Activated CD8-positive, alpha-beta memory T cell treated with anti-CD3 and anti-CD28 coated beads for 4 hours (primary cell): ENCODE measurements around the gene AP1AR.
"Not testable (repeated sequence)": the region's sequence is repeated elsewhere in the genome, so short reads cannot be mapped to it uniquely, and the experiment has no call there.

Source experiments
- DNase-seq, 2 donors: peaks; one replicate each; pipeline ENCODE4 v3.0.0-alpha.2; 2020; ENCODE audit warnings: low read depth in 2 of 2

AP1AR gene

DNA sequence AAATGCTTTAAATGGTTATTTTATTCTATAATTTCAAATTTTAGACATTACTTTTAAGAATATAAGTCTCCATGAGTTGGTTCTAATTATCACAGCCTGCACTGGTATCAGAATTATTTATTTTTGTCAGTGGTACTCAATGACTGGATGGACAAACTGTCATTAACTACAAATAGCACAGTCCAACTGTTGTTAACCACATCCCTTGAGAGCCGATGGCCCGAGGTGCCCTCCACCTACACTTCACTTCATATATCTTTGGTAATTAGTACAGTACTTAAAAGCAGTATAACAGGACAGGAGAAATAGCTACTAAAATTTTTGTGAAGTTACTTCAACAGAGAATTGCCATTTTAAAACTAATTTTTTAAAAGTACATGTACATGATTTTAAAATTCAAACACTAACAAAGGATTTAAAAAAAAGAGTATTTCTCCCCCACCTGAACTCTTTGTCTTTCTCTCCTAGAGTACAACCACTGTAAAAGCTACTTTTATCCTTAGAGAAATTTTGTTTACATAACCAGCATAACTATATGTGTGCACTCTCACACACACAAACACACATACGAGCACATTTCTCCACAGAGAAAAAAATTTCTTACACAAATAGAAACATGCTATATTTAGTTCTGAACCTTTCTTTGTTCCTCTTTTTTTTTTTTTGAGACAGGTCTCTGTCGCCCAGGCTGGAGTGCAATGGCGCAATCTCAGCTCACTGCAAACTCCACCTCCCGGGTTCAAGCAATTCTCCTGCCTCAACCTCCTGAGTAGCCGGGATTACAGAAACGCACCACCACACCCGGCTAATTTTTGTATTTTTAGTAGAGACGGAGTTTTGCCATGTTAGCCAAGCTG lies 47.7 kb downstream of the AP1AR start:
- no peak for DNase-seq

DNA sequence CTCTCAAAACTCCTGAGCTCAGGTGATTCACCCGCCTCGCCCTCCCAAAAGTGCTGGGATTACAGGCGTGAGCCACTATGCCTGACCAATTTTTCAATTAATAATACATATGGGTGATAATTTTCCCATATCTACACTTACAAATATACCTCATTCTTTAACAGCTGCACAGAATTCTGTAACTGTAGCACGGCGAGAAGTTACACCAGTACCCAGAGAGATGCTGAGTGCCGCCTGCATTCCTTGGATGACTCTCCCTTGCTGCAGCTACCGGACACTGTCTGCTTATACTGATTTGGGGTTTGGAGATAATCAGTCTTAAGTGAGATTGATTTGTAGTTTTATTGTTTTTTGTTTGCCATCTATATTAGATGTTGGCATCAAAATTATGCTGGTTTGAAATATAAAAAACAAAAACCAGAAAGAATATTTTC lies 48.3 kb downstream of the AP1AR start:
- no peak for DNase-seq

DNA sequence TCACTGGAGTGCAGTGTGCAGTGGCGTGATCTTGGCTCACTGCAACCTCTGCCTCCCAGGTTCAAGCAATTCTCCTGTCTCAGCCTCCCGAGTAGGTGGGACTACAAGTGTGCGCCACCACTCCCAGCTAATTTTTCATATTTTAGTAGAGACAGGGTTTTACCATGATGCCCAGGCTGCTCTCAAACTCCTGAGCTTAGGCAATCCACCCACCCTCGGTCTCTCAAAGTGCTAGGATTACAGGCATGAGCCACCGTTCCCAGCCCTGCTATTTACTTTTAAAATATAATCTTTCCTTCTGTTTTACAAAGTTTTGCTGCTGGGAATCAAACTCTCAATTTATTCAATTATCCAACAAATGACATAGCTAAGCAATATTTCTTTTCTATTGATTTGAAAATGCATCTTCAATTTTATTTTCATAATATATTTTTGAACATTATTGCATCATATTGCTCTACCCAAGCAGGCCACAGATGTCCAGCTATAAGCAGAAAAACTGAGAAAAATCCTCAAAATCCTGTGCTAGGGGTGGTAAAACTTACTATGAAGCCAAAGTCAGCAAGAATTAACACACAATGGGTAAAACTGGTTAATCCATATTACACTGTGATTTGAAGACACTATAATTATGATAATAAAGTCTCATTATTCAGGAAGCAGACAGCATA lies 48.9 kb downstream of the AP1AR start:
- DNase-seq: no peak

DNA sequence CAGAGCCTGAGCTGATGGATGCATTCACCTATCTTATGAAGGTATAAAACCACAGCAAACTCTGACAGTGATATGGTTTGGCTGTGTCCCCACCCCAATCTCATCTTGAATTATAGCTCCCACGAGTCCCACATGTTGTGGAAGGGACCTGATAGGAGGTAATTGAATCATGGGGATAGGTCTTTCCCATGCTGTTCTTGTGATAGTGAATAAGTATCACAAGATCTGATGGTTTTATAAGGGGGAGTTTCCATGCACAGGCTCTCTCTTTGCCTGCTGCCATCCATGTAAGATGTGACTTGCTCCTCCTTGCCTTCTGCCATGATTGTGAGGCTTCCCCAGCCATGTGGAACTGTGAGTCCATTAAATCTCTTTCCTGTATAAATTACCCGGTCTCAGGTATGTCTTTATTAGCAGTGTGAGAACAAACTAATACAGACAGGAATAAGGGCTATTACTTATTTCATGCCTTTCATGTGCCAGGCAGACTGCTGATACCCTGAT lies 50.4 kb downstream of the AP1AR start:
- DNase-seq: not testable (repeated sequence)

DNA sequence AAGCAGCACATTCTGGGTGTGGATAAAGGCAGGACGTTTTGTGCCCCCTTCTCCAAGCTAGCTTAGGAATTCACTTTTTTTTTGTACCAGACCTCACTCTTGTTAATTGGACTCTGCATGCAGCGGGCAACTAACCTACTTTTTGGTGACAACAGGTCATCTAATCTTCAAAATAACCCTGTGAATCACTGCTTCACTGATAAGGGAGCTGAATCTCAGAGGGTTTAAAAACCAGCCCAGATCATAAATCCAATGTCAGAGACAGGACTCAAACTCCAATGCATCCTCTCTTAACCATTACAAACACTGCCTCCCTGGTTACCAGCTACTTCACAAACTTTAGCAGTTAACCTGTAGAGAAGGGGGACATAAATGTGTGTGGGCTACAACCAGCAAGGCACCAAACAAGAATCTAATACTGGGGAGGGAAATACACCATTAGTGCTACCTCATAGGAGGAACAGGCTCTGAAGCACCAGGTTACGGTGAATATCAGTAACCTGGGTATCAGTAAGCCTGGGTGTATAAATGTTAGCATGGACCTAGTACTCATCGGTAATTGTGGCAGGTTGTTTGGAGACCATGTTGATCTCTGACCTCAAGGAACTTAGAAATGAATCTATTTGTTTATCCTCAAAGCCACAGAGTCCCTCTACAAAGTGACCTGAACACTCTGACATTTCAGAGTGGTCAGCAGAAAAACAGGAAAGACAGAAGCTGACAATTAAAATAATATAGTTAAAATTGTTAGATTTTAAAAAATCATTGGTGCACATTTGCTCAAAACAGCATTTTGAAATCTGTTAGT lies 51.5 kb downstream of the AP1AR start:
- no peak for DNase-seq

DNA sequence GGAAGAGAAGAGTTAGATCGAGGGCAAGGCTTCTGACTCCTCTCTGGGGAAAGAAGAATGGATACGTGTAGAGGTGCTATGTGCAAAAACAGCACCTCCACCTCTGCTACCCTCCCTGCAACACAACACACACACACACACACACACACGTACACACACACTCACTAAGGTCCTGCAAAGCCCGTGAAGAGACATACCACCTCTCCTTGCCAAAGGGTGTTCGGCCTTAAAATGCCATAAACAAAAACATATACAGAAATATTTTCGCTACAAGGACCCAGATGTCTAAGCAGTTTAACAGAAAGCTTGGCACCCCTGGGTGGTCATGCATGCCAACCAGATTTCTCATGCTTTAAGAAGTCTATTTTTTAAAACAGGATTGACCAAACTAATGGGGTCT lies 52.6 kb downstream of the AP1AR start:
- DNase-seq: no peak

DNA sequence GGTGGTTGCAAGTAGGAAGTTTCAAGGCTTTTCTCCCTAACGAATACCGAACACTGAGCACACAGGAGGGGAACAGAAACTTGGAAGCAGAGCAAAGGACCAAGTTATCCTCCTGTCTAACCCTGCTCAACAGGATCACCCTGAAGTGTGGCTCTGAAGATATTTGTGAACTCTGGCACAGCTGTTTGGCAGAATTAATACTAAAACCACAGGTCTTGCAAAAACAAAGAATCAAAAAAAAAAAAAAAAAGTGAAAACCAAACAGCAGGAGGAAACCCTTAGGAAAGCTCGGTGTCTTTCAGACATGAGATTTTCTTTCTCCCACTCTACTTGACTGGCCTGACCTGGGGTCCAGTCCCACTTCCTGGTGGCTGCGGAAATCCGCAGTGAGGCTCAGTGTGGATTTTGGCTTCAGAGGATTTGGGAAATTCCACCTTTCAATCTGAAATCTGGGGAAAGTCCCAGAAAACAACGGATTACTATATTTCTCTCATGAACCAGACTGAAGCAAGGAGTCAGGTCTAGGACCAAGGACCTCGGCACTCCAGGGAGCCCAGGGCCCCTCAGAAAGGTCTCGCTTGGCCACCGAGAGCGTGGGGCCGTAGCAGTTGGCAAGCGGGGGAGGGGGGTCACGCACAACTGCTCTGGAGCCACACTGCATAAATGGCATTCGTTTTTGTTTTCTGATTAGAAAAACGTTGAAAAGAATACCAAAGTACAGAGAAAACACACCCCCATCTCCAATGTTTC lies 53.2 kb downstream of the AP1AR start:
- DNase-seq: no peak

DNA sequence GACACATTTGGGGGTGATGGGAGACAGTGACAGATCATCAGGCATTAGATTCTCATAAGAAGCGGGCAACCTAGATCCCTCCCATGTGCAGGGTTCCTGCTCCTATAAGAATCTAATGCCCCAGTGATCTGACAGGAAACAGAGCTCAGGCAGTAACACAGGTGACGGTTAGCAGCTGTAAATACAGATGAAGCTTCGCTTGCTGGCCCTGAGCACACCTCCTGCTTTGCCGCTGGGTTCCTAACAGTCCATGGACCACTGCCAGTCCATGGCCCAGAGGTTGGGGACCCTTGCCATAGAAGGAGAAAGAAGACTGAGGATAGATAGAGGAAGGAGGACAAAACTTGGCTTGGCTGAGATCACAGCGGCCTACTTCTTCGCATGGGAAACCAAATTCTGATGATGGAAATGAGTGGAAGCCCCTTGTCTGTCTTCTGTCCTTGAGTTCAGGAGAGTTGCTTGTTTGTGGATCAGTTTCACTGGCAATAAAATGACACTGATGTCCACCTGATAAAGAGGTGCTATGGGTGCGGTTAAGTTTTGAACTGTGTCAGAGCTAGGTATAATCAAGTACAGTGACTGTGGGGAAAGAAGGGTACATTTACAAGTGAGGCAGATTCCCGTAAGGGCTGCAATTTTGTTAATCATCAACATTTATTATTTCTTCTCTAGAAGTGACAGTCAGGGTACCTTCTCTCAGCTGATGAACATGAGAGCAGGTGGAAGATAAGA lies 55.8 kb downstream of the AP1AR start:
- no peak for DNase-seq

DNA sequence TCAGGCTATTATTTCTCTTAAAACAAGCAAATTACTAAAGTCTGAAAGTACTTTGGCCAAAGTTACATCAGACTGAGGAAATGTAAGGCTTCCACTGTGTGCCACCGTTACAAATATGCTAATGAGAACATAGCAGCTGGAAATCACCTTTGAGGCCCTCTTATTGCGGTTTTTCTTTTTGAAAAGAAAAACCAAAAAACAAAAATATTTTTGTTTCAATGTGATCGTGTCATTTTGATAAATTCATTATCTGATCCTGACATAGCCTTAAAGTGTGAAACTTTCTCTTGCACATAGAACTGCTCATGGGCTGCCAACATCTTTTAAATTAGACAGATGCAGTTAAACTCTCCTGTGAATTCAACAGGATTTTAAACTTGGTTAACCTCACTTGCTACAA lies 56.9 kb downstream of the AP1AR start:
- no peak for DNase-seq

DNA sequence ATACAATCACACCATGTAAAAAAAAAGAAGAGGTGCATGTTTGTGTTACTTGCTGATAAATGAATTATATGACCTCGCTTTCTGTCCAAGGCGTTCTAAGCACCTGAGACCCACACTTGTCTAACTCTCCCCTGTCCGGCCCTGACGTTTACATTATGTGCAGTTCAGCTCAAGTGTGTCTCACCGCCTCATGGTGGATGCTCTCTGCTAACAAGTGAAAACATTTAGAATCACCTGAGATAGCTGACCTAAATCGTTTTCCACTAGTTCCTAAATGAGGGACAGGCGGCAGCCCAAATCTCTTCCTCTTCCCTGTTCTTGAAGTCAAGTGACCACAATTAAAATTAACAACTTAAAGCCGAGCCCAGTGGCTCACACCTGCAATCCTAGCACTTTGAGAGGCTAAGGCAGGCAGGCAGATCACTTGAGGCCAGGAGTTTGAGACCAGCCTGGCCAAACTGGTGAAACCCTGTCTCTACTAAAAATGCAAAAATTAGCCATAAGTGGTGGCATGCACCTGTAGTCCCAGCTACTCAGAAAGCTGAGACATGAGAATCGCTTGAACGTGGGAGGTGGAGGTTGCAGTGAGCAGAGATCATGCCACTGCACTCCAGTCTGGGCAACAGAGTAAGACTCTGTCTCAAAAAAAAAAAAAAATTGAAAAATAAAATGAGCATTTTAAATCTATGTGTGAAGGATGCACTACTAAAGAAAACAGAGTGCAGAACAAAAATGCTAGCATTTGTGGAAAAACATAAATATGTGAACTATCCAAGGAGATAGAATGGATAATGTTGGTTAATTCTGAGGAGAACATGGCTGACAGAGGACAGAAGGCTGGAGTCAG lies 58.0 kb downstream of the AP1AR start:
- no peak for DNase-seq

DNA sequence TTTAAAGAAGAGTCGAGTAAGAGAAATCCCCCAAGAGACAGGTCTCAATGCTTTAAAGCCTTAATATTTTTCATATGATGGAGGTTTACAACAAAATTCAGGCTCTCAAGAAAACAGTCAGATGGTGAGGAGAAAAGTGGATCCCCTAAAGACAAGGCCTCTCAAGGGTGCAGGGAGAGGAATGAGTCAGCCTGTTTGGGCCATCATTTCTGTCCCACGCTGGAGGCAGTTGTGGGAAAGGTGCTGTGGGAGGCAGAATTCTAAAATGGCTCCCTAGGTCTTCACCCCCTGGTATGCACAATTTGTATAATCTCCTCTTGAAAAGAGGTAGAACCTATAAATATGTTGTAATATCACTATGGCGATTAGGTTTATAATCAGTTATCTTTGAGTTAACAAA lies 58.8 kb downstream of the AP1AR start:
- DNase-seq: no peak

DNA sequence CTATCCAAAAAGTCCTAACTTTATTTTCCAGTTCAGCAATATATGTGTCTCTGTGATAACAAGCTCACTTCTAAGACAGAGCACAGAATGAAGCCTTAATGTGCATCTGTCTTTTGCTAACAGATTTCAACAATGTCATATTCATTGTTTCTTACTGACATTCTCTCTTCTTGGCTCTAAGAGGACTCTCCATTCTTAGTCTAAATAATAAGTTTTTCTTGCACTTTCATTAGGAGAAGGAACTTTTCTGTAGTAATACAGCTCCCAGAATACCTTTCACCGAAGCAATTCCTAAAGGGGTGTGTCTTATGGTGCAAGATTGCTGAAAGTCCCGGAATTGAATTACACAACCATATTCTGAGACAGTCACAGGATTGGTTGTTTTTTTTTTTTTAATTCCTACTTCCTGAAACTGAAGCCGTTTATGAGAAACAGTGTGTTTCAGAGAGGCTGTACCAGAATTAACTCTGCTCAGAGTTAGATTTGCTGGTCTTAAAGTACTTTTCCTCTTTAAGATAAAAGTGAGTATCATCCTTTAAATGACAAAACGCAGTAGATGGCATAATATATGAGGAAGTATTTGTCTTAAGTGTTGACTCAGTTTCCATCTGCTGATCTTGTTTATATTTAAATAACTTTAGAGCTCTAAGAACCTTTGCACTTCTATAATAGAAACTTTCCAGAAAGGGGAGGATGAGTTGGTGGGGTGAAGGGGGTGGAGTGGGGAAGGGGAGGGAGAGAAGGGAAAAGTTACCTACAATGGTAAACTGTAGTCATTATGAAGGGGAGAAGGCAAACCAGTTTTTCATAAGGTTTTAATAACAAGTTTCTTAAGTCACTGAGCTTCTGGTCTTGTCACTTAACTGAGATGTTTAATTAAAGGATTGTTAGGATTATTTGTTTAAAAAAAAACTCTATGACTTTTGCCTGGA lies 65.6 kb downstream of the AP1AR start, which contains the start of gene ALPK1:
TSS of gene ALPK1 (plus strand) at position 421 of the 932 bp plus-strand sequence.
- DNase-seq: no peak

DNA sequence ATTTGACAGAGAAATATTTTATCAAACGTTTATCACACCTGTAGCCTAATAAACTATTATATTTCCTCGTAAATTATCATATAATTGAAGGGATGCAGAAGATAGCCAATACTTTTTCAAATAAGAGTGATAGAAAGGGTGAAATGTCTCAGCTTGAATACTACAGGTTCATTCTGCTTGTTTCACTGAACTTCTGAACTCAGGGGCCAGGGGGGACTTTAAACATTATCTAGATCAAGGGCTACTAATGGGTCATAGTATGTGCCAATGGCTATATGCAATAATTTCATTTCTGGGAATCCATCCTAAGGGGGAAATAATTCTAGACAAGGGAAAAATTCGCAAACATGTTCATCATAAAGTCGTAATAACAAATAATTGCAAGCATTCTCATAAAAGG lies 68.1 kb downstream of the AP1AR start:
- no peak for DNase-seq

DNA sequence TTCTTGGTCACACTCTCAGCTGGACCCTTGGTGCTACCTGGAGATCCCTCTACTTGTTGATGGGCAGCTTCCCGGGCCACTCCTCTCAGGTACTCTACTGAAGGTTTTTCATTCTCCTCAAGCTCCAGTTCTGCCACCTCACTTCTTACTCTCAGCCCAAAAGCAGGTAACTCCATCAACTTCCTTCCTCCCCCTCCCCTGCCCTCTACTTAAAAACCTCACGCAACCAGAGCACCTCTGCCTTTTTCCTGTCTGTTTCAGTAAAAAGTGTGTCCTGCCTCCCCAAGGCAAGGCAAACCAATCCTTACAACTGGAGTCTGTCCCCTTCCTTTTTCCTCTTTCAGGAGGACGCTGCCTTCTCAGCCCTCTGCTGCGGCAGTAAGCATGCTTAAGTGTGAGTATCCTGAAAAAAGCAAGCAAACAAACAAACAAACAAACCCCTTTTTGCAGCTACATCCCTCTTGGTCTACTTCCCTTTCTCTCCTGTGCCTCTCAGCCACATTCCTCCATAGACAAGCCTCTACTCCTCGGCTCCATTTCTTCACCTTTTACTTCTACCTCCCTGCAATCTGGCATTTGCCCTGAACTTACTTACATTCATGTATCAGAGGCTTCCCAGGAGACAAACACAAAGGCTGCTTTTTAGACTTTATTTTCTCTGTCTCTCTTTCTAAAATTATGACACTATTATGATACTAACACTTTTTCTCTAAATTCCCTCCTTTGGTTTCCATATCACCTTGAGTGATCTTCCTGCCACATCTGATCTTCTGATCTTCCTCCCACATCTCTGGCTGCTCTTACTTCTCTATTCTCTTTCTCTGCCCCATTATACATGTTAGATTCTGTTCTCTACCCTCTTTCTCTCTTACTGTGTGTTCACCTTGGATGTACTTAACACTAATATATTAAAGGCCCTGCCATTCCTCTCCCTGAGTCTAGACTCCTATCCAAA lies 71.0 kb downstream of the AP1AR start:
- no peak for DNase-seq

DNA sequence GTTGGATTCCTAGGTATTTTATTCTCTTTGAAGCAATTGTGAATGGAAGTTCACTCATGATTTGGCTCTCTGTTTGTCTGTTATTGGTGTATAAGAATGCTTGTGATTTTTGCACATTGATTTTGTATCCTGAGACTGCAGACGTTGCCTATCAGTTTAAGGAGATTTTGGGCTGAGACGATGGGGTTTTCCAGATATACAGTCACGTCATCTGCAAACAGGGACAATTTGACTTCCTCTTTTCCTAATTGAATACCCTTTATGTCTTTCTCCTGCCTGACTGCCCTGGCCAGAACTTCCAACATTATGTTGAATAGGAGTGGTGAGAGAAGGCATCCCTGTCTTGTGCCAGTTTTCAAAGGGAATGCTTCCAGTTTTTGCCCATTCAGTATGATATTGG lies 73.9 kb downstream of the AP1AR start:
- DNase-seq: not testable (repeated sequence)

DNA sequence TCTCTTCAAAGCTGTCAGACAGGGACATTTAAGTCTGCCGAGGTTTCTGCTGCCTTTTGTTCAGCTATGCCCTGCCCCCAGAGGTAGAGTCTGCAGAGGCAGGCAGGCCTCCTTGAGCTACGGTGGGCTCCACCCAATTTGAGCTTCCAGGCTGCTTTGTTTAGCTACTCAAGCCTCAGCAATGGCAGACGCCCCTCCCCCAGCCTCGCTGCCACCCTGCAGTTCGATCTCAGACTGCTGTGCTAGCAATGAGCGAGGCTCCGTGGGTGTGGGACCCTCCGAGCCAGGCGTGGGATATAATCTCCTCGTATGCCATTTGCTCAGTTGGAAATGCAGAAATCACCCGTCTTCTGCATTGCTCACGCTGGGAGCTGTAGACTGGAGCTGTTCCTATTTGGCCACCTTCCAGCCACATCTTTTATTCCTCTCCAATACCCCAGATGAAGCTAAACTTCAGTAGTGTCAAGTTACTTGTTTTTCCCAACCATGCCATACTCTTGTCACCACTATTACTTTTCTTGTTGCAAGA lies 77.7 kb downstream of the AP1AR start:
- not testable (repeated sequence) for DNase-seq

DNA sequence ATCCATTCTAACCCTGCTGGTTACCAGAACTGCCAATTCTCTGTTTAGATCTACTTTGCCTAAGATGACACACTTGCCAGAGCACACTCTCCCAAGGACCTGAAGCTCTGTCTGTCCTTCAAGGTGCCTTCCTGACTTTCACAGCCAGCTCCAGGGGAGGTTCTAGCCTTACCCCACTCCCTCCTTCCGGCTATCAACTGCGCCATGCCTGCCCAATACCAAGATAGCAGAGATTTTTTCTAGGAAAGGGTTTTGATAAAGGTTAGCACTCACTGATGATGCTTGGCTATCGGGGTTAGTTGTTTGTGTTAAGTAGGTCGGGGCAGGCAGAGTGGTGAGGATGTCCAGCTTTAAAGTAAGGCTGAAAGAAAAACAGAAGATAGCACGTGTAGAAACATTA lies 79.9 kb downstream of the AP1AR start:
- no peak for DNase-seq
